HG02759 (cell line): ENCODE measurements around the gene NOPCHAP1.
"Not testable (repeated sequence)": the region's sequence is repeated elsewhere in the genome, so short reads cannot be mapped to it uniquely, and the experiment has no call there.

Experiments used
- ATAC-seq: cut with Tn5 transposase; IDR thresholded peaks from one replicate; pipeline ENCODE4 v1.9.1; 2021; ENCODE audit warnings: mild to moderate bottlenecking, moderate library complexity; ENCODE audit not compliant: unreplicated experiment

Gene NOPCHAP1

GRCh38 chr12:104964167-104964855 lies 21.8 kb upstream of the NOPCHAP1 start:
- ATAC-seq, result no peak

- no peak for ATAC-seq
Measured at GRCh38 chr12:104964856-104965205, 21.3 kb upstream of the NOPCHAP1 start.

GRCh38 chr12:104966677-104967076 lies 19.4 kb upstream of the NOPCHAP1 start:
- peak; percentile 84 for ATAC-seq

GRCh38 chr12:104969343-104969742 lies 16.8 kb upstream of the NOPCHAP1 start:
- ATAC-seq, result no peak

DNA sequence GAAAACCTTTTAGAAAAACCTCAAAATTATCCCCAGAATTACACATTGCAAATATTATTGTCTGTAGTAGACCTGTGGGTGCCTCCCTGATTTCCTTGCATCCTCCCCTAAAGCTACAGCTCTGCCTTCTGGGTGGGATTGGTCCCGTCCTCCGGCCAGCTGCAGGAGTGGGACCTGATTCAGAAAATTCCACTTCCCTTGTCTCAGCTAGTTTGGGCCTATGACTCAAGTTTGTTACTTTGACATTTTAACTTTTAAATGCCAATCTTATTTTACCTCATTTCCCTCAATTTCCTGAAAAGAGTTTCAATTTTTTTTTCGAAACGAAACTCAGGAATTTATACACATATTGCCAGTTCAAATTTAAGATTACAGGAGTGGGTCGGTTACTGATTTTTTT lies 14.8 kb upstream of the NOPCHAP1 start:
- ATAC-seq, result no peak

GRCh38 chr12:104973250-104973649 lies 12.9 kb upstream of the NOPCHAP1 start:
- no peak for ATAC-seq

GRCh38 chr12:104974626-104975290 lies 11.4 kb upstream of the NOPCHAP1 start:
- peak; percentile 99 for ATAC-seq

- ATAC-seq, result no peak
Measured at GRCh38 chr12:104975587-104976343, 10.4 kb upstream of the NOPCHAP1 start.

- ATAC-seq, result no peak
Measured at GRCh38 chr12:104976703-104977102, 9.4 kb upstream of the NOPCHAP1 start.

- not testable (repeated sequence) for ATAC-seq
Measured at GRCh38 chr12:104977688-104978087, 8.4 kb upstream of the NOPCHAP1 start.

GRCh38 chr12:104985206-104985605 lies 910 bp upstream of the NOPCHAP1 start:
- ATAC-seq, result no peak

DNA sequence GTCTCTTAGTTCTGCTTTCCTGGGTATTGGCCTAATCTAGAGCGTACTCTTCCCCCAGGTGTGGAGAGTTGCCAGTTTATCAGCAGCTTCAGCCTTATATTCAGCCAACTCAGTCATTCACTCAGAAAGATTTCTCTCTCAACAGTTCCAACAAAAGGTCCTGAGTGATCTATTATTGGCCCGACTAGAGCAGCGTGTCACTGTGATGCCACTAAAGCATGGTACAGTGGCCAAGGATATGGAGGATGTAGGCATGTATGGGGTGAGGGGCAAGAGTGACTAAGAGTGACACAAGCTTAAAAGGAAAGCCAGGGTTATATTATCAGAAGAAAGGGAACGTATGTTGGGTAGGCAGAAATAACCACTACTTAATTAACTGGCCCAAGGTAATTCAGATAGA lies 4.8 kb downstream of the NOPCHAP1 start:
- no peak for ATAC-seq

- no peak for ATAC-seq
Measured at GRCh38 chr12:104991565-104992128, 5.5 kb downstream of the NOPCHAP1 start.

GRCh38 chr12:104994336-104994735 lies 8.2 kb downstream of the NOPCHAP1 start:
- ATAC-seq, result no peak

DNA sequence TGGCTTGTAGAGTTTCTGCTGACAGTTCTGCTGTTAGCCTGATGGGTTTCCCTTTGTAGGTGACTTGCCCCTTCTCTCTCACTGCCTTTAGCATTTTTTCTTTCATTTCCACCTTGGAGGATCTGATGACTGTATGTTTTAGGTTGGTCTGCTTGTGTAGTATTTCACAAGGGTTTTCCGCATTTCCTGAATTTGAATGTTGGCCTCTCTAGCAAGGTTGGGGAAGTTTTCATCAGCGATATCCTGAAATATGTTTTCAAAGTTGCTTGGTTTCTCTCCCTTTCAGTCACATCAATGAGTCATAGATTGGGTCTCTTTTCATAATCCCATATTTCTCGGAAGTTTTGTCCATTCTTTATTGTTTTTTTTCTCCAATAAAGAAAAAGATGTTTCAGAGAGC lies 11.4 kb downstream of the NOPCHAP1 start:
- ATAC-seq, result no peak

- ATAC-seq, result no peak
Measured at GRCh38 chr12:104998423-104999346, 12.6 kb downstream of the NOPCHAP1 start.

DNA sequence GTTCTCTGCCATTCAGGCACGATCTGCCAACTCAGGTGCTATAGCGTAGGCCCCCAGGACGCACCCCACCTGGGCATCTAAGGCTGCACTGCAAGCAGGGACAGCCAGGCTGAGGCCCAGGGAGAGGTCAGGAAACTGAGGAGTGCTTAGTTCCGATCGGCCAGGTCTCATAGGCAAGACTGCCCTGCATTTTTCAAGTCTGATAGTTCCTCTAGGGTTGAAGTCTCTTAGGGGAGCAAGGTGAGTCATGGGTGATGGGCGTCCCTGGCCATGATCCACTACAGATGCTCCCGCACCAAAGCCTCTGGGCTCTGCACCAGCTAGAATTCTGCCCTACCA lies 13.2 kb downstream of the NOPCHAP1 start:
- no peak for ATAC-seq

DNA sequence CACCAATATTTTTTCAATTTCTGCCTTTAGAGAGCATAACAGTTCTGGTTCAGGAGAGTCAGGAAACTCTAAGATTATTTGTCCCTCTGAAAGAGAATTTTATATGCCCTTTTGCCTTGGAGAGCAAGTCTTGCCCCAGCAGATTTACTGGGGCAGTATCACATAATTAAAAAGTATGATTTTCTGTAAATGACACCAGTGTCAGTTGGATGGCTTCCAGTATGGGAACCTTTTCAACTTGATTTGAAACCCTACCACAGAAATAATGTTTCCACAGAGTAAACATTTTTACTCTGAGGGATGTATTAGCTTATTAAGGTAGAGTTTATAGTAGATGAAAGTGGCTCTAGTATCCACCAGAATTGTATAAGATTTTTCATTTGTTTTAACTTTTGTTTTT lies 15.4 kb downstream of the NOPCHAP1 start:
- ATAC-seq, result no peak

- no peak for ATAC-seq
Measured at GRCh38 chr12:105013892-105014291, 27.8 kb downstream of the NOPCHAP1 start.

GRCh38 chr12:105014603-105015002 lies 28.5 kb downstream of the NOPCHAP1 start:
- no peak for ATAC-seq

GRCh38 chr12:105015543-105015942 lies 29.4 kb downstream of the NOPCHAP1 start:
- no peak for ATAC-seq
